Esophagus squamous epithelium (tissue), 5 donors: Measurements from ENCODE around the gene WNT16. TPM values are rescaled to one million over a fixed set of nuclear protein-coding genes. Genes with fewer than 3 reads are reported as not detected.

Experiments
- DNase-seq: peaks from one replicate; lab custom pipeline; 2025; lab: John Stamatoyannopoulos, UW
- H3K27ac ChIP-seq, 4 donors: fragments of 200-600 bp; sonication (generic); one replicate each; pipeline ENCODE4 v1.5.1; 2016 to 2019; ENCODE audit warnings: mild to moderate bottlenecking in 1 of 4
- H3K27me3 ChIP-seq, 4 donors: fragments of 200-600 bp; sonication (generic); 1 replicate in 3 of 4; 2 replicates in 1 of 4; pipeline versions ENCODE4 v1.5.1 to v1.6.0; 2017 to 2021; ENCODE audit warnings: antibody characterized with exemption in 1 of 4
- H3K36me3 ChIP-seq, 3 donors: fragments of 200-600 bp; sonication (generic); one replicate each; pipeline ENCODE4 v1.5.1; 2016 to 2019
- H3K4me1 ChIP-seq, 3 donors: fragments of 200-600 bp; sonication (generic); one replicate each; pipeline ENCODE4 v1.5.1; 2017 to 2019
- H3K4me3 ChIP-seq, 4 donors: fragments of 200-600 bp; sonication (generic); 1 replicate in 3 of 4; 2 replicates in 1 of 4; pipeline ENCODE4 v1.5.1; 2016 to 2019; ENCODE audit warnings: mild to moderate bottlenecking in 2 of 4, moderate library complexity in 1 of 4
- H3K9me3 ChIP-seq, 3 donors: fragments of 200-600 bp; sonication (generic); one replicate each; pipeline ENCODE4 v1.5.1; 2016 to 2019
- POLR2A ChIP-seq, 4 donors: fragments of 450-650 bp; IDR thresholded peaks; one replicate each; pipeline ENCODE4 v1.6.1; 2017; ENCODE audit warnings: antibody characterized with exemption in 4 of 4, mild to moderate bottlenecking in 4 of 4, moderate library complexity in 3 of 4
- WGBS, 2 donors: methylation state at CpG; one replicate each; pipeline ENCODE4 v1.1.5; 2018; 5-methylcytosine and 5-hydroxymethylcytosine counted together
- intact Hi-C: fragments of 100-400 bp; cut with DNase I; formaldehyde crosslinking; loops from one replicate; pipeline ENCODE4 v1.15.0; 2022
- total RNA-seq, 4 donors: library from RNA; depleted of rRNA; stranded (reverse); fragments of >200 nt; gene quantifications; one replicate each; pipeline ENCODE4 v1.1.0, GENCODE V29; 2016
- TF ChIP-seq, protein P1 (sequence below), 6 experiments: fragments of 450-650 bp in 4 of 6; fragments of 200-600 bp in 2 of 6; sonication (generic) in 2 of 6; IDR thresholded peaks; one replicate each; pipeline ENCODE4 v1.5.1; 2016 to 2019; ENCODE audit warnings: antibody characterized with exemption in 6 of 6, mild to moderate bottlenecking in 4 of 6, moderate library complexity in 4 of 6
- donor health status: DM: yes; HTN: yes; CAD: no.

WNT16 gene
- total RNA-seq, 4 donors from 2014 or later = 0.18 to 0.29 (median 0.19) TPM; not detected in 1

DNA sequence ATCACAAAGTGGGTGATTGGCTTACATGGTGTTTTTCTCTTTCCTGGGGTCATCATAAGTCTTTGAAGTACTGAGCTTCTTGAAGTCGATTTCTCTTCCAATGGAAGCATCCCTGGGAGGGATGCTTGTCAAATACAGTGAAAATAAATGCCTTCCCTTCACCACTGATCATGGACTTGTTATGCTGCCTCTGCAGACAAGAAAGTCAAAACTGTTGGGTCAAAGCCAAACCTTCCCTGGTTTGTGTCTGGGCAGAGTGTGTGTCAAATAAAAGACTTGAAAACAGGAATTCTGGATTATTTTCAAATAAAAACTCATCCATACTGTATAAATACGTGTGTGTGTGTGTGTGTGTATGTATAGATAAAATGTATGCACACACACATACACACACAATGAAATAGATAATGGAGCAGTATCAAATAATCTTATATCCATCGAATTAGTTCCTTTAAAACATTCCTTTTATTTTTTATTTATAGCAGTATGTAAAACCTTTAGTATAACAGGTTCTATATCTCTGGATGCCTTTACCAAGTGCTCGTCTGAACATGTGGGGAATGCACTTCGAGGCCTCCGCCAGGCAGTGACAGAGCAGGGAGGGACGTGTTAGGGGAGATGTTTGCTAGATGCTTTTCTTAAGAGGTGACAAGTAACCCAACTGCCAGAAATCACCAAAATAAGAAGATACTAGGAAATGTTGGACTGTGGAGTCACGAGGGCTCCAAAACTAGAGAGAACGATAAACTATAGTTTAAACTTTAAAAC lies 27.2 kb upstream of the WNT16 start:
- no peak for TF ChIP-seq POLR2A (IDR thresholded peaks at IDR 0.05)
- TF ChIP-seq, protein P1, sequence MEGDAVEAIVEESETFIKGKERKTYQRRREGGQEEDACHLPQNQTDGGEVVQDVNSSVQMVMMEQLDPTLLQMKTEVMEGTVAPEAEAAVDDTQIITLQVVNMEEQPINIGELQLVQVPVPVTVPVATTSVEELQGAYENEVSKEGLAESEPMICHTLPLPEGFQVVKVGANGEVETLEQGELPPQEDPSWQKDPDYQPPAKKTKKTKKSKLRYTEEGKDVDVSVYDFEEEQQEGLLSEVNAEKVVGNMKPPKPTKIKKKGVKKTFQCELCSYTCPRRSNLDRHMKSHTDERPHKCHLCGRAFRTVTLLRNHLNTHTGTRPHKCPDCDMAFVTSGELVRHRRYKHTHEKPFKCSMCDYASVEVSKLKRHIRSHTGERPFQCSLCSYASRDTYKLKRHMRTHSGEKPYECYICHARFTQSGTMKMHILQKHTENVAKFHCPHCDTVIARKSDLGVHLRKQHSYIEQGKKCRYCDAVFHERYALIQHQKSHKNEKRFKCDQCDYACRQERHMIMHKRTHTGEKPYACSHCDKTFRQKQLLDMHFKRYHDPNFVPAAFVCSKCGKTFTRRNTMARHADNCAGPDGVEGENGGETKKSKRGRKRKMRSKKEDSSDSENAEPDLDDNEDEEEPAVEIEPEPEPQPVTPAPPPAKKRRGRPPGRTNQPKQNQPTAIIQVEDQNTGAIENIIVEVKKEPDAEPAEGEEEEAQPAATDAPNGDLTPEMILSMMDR (IDR thresholded peaks at IDR 0.05) = no peak
- no peaks in the 10 kb centered on the region for H3K27me3 ChIP-seq
- intact Hi-C loops = no loop called here
- 51% methylated on average over 9 of the region's 9 CpGs for WGBS, 2 donors
- H3K4me1 ChIP-seq = peaks cover 0 to 26% (median 0%) of the 10 kb centered on the region in 3 donors
- no peak overlapping the region for H3K4me3 ChIP-seq
- H3K27ac ChIP-seq = peak overlapping the region in 3 of 4 donors; percentile 17 to 45 (median 39)
- no peaks in the 10 kb centered on the region for H3K36me3 ChIP-seq
- H3K9me3 ChIP-seq = no peaks in the 10 kb centered on the region
- no peak for DNase-seq

DNA sequence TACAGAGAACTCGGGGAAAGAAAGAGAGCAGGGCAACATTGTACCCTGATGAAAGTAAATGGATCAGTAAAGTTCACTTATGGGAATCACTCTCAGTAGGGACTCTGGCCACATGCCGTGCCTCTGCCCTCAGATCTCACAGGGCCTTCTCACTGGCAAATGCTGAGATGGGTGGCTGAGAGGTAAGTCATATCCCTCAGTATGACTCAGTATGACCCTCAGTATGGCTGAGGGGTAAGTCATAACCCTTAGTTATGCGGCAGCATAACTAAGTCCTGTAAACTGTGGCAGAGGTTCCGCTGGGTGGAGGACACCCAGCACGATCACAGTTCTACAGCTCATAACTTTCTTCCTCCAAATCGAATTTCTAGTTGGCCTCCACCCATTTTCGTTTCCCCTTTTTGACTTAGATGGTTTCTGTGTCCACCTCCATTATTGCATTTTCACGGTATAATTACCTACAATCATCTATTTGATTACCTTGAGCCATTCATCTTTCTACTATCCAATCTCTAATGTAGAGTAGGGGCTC lies 26.5 kb upstream of the WNT16 start:
- Histone ChIP-seq H3K27ac (peak overlapping the region in 3 of 4 donors; percentile 17 to 39 (median 37)), H3K4me1 (peaks cover 0 to 32% (median 0%) of the 10 kb centered on the region in 3 donors), H3K27me3 (no peaks in the 10 kb centered on the region), H3K9me3 (no peaks in the 10 kb centered on the region), H3K36me3 (no peaks in the 10 kb centered on the region), H3K4me3 (no peak overlapping the region)
- intact Hi-C loops = no loop called here
- 65 to 76% methylated on average over 8 of the region's 8 CpGs for WGBS, 2 donors
- TF ChIP-seq, protein P1 (IDR thresholded peaks at IDR 0.05) = no peak
- TF ChIP-seq POLR2A (IDR thresholded peaks at IDR 0.05) = no peak
- no peak for DNase-seq

DNA sequence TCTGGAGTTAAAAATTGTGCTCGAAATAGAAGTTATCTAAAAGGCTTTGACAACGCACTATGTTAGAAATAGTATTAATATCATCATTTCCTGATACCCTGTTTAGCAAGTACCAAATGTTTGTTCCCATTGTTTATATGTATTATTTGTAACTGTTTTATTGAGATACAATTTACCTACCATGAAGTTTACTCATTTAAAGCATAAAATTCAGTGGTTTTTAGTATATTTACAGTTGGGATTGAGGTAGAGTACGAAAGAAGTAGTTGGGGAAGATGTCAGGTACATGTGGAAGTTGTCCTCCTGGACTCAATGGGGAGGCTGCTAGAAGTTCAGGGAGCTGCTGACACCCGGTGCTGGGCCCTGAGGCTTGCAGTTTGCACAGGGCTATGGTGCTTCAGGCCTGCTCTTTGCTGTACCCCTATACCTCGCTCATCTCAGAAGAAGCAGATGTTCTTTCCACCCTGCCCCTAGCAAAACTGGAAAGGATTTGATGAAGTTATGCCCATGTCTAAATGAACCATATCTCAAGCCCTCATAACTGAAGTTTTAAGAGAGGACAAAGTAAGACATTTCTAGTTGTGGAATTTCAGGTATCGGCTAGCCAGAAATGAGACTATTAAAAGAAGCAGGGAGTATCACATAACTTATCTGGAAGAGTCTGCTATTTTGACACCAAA lies 25.2 kb upstream of the WNT16 start:
- intact Hi-C loops = no loop called here
- H3K4me1 ChIP-seq = peaks cover 0 to 37% (median 0%) of the 10 kb centered on the region in 3 donors
- H3K36me3 ChIP-seq = no peaks in the 10 kb centered on the region
- H3K27me3 ChIP-seq = no peaks in the 10 kb centered on the region
- no peak for TF ChIP-seq POLR2A (IDR thresholded peaks at IDR 0.05)
- TF ChIP-seq, protein P1 (IDR thresholded peaks at IDR 0.05) = no peak
- no peak overlapping the region for H3K27ac ChIP-seq
- no peak overlapping the region for H3K4me3 ChIP-seq
- WGBS, 2 donors = 86 to 91% methylated on average over 6 of the region's 6 CpGs
- no peak for DNase-seq
- no peaks in the 10 kb centered on the region for H3K9me3 ChIP-seq

DNA sequence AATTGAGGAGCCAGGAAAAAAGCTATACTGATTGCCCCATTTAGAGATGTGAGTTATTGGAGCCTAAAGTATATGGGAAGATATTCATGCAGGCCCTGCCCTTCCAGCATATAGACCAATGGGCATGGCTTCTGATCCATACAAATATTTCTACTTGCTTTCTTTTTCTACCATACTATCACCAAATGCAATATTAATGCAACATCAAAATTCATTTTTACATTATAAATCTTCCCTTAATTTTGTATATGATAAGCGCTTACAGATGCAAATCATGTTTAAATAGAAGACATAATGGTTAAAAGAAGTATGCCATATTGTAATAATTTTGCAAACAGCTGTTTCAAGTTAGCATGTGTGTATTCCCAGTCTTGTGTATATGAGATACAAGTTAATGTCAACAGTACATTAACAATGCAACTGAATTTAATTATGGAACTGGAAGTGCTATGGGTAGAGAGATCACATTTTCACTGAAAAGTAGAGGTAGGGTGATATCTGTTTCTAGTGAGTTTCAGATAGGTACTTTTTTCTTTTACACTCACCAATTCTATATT lies 24.6 kb upstream of the WNT16 start:
- 70 to 84% methylated on average over 1 of the region's 1 CpG for WGBS, 2 donors
- no peak for TF ChIP-seq POLR2A (IDR thresholded peaks at IDR 0.05)
- TF ChIP-seq, protein P1 (IDR thresholded peaks at IDR 0.05) = no peak
- H3K4me3 ChIP-seq = no peak overlapping the region

More for the DNA sequence above, 24.6 kb upstream of the WNT16 start:
- Histone ChIP-seq H3K4me1 (peaks cover 0 to 37% (median 0%) of the 10 kb centered on the region in 3 donors), H3K27me3 (no peaks in the 10 kb centered on the region), H3K27ac (no peak overlapping the region), H3K36me3 (no peaks in the 10 kb centered on the region), H3K9me3 (no peaks in the 10 kb centered on the region)
- DNase-seq = no peak
- intact Hi-C loops = no loop called here
